GM19043 (cell line): ENCODE measurements around the gene MORC2.

ENCODE experiments used
- ATAC-seq: cut with Tn5 transposase; IDR thresholded peaks from one replicate; pipeline ENCODE4 v1.9.1; 2021; ENCODE audit warnings: low read depth; ENCODE audit not compliant: unreplicated experiment

Gene MORC2

GRCh38 chr22:30875481-30876215 lies 92.9 kb downstream of the MORC2 start:
- ATAC-seq = no peak
